Islet precursor cell (in vitro differentiated cells): ENCODE measurements around the gene ATF6.

Source experiments
- DNase-seq: peaks from one replicate; pipeline ENCODE4 v3.0.0-alpha.2; 2018

Gene ATF6

DNA sequence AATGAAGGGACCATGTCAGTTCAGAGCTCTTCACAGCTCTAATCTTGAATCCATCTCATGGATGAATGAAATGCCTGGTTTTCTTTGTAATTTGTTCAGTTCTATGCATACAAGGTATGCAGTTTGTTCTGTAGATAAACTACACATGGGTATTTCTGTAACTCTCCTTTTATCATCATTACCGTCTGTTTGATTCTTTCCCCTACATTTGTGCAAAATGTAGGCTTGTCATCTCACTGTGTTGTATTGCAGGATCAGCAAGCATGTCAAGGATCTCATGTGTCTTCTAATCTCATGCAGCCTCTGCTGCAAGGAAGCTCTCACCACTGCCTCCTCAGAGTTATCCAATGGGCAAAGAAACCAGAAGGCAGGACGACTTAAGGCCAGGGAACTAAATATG is 178.3 kb downstream of the ATF6 start:
- DNase-seq, result no peak

DNA sequence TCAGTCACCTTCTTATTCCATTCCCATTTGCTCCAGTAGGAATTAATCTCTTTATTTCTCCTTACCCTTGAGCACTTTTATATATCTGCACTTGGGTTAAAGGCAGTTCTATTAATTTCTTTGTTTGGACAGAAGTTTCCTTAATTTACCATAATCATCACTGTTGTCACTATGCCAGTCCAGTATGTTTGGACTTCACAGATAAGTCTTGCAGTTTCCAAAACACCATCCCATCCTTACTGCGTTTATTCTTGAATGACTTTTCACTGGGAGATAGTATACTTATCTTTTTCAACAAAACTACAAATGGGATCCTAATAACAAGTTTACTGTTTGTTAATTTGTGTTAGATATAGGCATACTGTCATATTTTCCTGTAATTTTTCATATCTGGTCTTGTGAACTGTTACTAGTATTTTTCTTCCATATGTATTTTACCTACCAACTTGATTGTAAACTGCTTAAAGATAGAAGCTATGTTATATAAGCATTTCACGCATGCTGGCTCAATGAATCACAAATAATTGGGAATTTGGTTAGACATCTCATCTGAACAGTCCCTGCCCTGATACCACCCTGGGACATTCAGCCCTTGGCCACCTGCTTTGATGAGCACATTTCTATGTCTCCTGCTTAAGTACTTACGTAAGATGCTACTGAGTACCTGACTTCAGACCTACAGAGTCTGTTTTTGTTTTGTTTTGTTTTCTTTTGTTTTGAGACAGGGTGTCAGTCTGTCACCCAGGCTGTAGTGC is 179.4 kb downstream of the ATF6 start:
- DNase-seq, result no peak

DNA sequence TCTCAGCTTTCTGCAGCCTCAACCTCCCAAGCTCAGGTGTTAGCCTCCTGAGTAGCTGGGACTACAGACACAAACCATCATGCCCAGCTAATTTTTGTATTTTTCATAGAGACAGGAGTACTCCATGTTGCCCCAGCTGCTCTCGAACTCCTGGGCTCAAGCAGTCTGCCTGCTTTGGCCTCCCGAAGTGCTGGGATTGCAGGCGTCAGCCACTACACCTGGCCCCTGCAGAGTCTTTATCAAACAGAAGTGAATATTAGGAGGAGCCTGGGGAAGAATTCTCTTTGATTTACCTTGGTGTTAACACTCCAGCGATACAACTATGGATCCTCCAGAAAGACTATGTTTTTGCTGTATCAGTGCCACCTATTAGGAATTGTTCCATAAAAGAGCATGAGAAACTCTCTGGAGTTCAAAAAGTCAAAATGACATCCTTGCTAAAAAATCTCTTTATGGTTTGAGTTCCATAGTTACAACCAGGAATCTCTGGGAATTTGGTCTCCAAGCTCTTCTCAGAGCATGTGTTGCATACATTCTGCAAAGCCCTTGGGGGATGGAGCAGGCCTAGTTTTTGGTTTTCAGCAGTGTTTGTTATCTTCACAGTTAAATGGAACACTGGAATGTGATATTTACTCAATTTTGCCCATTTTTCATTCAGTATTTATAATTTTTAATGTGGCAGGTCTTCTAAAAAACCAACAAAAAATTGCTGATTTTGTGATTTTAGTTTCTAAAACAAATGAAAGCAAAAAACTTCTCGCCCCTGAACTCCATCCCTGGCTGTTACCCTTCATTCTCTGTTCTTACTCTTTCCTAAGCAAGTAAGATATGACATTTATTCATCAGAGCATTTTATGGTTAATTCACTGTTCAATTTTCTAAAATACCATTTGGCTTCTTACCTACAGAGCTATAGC is 180.2 kb downstream of the ATF6 start:
- DNase-seq, result no peak

DNA sequence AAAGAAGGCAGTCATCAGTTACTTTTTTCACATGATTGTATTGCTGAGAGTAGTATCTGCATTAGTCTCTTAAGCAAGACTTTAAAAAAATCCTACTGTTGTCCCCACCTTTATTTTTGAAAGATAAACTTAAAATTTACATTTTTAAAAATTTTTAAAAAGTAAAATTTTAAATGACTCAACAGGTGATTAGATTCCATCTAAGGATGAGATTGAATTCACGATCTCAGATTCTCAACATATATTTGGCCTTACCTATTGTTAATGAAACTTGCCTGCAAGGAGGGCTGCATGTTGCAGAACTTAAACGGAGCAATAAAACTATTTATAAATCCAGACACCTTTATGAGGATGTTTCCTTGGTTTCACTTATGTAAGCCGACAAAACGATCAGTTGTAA is 182.3 kb downstream of the ATF6 start:
- no peak for DNase-seq

DNA sequence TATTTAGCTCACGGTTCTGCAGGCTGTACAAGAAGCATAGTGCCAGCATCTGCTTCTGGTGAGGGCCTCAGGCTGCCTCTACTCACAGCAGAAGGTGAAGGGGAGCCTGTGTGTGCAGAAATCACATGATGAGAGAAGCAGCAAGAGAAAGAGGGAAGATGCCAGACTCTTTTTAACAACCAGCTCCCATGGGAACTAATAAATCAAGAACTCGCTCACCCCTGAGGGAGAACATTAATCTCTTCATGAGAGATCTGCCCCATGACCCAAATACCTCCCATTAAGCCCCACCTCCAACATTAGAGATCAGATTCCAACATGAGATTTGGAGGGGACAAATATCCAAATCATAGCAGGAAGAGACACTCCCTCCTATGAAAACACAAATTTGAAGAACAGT is 183.4 kb downstream of the ATF6 start:
- DNase-seq, result no peak

DNA sequence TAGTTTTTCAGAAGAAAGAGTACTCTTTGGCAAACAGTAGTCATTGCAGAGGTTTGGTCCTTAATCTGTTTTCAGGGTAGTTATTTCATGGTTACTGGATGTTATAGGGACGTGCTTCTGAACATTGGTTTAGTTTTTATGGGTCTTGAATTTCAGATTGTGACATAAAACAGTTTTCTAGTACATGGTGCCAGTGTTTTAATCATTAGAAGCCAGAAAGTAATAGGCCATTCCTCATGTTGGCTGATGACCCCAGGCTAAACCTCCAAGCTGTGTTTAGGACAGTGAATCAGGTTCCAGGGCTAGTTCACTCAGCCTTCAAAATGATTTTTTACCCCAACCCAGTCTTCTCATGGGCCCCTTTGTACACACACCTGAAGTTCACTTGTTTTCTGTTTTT is 184.3 kb downstream of the ATF6 start:
- no peak for DNase-seq

DNA sequence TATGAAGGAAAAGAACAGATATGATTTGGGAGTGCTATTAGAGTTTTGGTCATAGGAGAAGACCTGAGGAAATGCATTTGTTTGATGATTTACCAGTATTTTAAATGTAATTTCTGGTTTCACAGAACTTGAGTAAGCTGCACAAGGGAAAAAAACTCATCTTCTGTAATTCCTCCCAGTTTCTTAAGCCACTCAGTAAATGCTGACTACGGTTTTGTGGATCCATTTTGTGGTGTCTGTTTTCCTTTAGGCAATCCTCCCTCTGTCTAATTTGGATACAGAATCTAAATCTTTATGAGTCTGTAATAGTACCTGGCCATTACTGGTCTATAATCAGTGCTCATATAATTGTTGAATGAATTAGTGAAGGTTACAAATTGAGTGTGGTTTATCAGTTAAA is 185.5 kb downstream of the ATF6 start:
- no peak for DNase-seq

DNA sequence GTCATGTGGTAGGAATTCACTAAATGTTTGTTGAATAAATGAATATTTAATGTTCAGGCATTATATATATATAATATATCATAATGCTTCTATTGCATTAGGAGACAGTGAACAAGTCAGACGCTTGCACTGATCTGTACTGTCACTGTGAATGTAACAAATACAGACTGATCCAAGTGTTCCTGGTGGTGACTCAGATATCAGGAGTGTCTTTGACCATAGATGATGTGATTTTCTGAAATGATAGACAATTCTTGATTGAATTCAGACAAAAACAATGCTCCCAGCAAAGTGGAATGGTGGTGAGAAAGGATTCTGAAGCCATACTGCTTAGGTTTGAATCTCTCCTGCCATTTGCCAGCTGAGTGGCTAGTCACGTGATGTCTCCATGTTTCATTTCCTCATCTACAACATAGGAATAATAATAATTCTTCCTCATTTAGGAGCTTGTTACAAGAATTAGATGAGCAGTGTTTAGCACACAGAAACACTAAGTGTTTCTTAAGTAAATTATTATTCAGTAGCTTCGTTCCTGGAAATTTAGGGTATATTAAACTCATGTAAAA is 186.6 kb downstream of the ATF6 start:
- DNase-seq, result no peak

DNA sequence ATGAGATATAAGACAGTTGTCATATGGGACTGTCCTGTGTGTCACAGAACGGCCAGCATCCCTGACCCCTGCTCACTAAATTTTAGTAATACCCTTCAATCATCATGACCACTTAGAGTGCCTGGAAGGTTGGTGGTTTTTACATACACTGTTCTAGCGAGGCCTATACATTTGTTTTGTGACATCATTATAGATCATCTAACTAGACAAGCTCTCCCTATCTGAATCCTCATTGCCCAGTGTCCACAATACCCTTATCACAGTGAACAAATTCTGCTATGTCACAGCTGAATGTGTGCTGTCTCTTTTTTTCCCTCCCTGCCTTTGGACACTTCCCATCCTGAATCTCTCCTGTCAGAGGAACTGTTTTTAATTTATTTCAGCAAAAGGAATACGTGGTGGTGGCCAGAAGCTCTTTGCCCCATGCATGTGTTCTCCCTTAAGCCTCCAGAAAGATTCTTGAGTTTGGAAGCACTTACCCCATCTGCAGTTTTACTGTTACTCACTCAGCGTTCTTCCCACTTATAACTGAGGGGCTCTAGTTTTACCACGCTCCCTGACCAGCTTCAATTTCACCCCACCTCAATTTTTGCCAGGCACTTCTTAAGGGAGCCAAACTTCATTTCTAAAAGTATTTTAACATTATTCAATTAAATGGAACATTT is 187.3 kb downstream of the ATF6 start:
- no peak for DNase-seq

DNA sequence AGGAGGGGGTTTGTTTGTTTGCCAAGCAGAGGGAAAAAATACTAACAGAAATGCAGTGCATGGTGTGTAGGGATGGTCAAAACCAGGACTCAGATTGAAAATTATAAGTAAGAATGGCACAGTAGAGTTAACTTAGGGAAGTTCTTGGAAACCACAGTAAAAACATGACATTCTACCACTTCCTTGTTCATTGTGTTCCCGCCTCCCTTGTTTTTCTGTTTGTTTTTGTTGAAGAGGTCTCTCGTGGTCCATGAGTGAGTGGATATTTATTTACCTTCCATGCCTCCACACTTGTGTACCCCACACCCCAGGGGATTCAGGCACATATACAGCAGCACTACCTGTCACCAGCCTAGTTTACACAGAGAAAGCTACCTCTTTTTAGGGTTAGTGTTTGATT is 187.9 kb downstream of the ATF6 start:
- no peak for DNase-seq

DNA sequence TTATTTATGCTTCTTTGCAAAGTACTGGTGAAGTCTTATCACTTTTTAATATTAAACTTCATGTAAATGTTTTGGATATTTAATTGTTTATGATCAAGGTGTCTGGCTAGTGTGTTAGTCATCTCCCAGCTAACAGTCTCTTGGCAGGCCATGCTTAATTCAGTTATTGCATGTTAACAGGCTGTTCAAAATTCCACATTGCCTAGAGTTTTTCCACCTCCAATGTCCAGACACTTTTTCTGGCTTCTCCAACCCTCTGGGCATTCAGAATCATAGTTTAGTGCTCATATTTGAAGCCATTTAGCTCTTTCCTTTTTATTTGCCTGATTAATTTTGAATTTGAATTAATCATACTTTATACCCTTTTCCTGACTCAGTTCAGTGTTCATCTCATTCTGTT is 188.3 kb downstream of the ATF6 start:
- no peak for DNase-seq

DNA sequence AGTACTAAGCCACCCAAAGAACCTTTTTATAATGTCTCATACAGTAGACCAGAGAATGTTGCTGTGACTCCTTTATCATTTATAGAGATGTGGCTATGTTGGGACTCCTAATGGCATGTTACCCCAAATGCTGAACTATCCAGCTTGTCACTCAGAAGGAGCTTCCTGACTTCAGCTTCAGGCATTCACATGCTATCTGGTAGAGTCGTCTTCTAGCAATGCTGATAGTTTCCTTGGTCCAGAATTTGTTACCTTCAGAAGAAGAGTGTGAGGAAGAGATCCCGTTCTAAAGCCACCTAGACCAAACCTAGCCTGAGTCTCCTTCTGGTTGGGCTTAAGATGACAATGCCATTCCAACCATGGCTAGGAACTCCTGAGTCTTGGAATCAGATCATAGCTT is 189.5 kb downstream of the ATF6 start:
- DNase-seq, result no peak

DNA sequence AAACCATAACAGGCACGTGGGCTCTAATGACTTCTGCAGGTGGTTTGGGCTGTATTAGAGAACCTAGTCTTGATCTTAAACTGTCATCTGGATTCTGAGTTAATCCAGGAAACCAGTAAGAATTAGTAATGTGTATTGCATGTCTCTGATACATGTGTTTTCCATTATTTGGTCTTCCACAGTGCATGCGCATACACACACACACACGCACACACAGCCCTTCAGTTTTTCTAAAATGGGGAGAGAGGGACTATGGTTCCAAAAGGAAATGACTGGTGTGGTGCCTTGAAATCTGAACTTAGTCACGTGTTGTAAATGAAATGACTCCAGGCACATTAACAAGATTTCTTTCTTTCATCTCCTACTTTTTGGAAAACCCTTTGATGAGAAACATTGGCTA is 190.0 kb downstream of the ATF6 start:
- DNase-seq, result no peak

DNA sequence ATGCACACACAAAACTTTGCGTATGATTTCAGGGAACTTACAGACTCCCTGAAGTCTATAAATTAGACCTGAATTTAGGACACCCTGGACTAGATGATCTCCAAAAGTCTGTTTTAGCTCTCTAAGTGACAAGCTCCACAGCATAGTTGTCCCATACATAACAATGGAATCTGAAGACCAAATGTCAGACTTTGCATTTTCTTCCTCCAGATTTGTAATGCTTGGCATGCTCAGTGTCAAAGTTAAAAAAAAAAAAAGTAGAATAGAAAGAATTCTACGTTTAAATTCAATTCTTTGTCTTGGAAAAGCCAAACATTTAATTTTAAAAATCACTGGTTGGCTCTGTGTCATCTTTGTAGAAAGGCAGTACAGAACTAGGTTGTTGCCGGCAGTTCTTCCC is 190.8 kb downstream of the ATF6 start:
- DNase-seq, result no peak

DNA sequence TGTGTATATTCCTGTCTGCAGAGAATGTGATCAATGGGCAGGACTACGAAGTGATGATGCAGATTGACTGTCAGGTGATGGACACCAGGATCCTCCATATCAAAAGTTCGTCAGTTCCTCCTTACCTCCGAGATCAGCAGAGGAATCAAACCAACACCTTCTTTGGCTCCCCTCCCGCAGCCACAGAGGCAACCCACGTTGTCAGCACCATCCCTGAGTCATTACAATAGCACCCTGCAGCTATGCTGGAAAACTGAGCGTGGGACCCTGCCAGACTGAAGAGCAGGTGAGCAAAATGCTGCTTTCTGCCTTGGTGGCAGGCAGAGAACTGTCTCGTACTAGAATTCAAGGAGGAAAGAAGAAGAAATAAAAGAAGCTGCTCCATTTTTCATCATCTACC is 192.3 kb downstream of the ATF6 start:
- no peak for DNase-seq

DNA sequence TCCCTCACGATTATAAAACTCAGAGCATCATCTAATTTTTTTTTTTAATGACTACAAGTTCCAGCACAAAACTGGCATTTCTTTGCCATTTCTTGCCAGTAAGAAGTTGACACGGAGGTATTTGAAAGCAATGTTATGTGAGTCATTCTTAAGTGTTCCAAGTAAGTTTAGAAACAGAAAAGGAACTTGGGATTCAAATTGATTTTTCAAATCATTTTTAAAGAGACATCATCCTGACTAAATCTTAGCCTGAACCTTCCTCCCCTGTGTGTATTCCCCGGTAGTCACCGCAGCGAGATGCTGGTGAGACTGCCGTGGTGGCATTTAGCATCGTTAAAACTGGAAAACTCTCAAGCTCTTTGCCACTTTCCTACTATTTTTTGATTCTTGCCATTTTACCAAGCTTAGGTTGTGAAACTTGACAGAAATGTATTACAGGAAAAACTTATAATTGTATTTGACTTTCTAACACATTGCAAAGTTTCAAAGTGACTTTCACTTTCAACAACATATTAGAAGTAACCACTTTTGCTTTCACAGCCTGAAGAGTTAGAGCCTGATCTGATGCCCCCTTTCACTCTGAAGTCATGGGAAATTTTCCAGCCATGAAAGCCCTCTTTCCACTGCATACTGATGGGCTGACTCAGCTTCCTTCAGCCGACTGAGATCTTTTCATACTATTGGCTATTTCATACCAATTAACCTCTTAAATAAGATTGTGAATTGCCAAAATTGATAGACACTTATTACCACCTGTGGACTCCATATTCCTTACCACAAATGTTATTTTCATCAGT is 196.2 kb downstream of the ATF6 start:
- peak; percentile 73 for DNase-seq

DNA sequence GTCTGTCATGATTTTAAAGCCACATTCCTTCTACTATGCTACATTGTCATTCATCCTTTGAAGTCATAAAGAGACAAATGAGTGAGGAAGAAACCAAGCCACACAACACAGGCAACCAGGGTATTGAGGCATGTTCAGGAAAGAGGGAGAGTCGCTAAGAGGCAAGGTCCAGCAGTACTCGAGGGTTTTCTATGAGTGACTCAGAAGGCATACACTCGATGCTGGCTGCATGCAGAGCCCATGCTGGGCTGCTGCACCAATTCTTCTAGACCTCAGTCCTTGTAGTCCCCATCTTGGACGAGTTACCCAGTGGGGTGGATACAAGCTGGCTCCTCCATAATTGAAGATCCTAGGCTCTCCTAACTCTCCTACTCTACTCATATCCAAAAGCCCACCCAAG is 199.9 kb downstream of the ATF6 start:
- DNase-seq, result no peak

DNA sequence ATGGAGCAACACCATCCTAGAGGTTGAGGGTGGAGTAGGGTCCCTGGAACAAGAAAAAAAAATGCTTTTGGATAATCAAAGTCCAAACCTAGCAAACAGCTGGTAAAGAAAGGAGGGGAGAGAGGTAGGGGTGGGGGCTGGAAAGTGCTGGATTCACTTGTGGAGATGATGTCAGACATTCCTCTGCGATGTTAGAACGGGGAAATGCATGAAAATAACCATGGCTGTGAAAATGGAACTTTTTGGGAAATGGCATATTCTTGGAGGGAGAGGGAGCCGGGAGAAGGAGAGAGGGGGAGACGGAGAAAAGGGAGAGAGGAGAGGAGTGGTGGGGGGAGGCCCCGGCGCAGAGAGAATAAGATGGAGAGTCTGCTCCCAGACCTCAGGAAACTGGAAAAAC is 203.9 kb downstream of the ATF6 start:
- no peak for DNase-seq

DNA sequence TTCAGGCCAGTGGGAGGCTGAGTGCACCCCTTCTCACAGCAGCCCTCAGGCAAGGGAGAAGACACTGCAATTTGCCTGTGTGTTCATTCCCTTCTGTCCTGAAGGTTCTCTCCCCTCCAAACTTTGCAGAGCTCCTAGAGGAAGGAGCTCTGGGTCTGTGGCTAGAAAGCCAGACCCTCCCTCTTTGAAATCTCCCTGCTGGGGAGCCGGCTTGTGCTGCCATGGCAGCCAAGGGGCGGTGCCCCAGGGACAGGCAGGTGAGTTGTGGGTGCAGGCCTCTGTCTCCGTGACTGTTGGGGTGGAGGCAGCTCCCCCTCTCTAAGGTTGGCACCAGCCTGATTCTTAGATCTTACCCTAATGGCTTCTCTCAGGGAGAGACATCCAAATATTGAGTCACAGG is 204.5 kb downstream of the ATF6 start:
- DNase-seq, result no peak

DNA sequence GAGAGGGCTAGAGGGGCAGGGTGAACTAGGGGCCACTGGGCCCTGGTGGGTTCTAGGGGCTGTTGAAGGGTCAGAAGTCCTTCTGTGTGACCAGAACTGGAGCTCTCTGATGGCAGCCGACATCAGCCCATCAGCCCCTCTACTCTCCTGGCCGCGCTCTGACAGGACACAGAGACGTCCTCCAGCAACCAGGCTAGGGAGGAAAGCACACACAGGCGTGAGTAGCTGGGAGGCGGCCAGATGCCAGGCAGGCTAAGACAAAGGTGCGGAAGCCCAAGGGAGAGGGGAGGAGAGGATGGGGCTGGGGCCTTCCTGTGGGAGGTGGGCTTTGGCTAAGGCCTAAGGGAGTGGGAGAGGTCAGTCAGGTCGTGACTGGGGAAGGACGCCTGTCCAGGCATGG is 206.7 kb downstream of the ATF6 start:
- DNase-seq, result no peak

DNA sequence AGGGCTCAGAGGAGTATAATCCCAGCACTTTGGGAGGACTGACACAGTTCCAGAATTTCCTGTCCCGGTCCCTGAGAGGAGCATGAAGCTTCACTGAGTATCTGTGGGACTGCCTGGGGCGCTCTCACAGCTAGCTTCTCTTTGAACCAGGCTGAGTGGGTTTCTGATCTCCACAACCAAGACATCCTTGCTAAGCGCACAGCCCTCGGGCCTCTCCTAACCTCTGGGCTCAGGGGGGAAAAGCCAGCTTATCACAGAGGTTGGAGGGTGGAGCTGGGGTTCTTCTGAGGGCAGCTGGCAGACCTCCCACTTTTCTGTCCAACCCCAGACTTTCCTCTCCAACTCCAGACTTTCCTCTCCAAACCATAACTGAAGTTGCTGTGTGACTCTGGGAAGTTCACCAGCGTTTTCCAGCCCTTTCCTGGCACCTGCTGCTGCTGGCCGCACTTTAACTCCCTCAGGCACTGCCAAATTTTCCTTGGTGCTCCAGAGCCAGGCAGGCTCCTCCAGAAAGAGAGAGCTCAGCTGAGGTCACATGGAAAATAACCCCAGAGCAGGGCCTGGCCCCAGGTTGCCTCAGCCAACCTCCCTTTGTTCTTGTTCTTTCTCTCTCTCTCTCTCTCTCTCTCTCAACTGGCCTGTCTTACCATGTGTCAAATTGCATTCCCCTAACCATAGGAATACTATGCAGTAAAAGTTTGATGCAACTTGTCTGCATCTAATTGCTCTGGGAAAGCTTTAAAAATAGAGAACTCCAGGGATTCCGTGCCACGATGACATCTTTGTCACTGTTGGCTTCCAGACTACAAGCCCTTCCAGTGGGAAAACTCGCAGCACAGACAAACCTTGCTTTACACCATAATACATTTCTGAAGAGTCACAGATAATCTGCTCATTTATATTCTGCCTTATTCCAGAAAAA is 208.1 kb downstream of the ATF6 start:
- DNase-seq, result no peak
